ENCODE data around the gene TMED10. TPM values are rescaled to one million over a fixed set of nuclear protein-coding genes. Genes with fewer than 3 reads are reported as not detected.

The TMED10 gene
- 301 TPM for total RNA-seq

DNA sequence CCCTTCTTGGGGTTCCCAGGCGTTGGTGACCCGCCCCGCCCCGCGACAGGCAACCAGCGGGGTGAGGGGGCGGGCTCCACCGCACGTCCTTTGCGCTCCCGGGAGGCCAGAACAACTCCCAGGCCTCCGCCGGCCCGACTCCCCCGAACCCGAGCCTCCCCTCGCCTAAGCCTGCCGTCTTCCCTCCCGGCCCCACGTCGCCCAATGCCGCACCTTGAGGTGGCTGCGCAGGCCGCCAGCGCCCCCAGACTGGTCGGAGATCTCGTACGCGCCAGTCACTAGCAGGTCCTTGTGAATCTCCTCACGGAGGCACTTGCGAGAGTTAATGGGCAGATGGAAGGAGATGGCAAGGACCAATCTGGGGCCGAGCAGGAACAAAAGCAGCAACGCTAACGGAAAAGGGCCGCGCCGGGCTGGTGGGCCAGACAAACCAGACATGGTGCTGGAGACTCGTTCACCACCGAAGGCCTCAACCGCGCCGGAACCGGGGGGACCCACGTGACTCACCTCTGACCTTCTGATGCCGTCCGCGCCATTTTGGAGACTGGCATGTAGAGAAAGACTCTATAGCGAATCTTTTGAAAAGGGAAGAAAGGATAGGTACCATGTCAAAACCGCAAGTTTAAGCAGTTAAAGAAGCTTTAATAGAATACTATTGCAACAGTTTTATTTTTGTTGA lies at the start of gene TMED10:
TMED10 (minus strand) TSS at position 471 of the 679 bp plus-strand sequence; CDS start at position 438, 33 bp downstream.

DNA sequence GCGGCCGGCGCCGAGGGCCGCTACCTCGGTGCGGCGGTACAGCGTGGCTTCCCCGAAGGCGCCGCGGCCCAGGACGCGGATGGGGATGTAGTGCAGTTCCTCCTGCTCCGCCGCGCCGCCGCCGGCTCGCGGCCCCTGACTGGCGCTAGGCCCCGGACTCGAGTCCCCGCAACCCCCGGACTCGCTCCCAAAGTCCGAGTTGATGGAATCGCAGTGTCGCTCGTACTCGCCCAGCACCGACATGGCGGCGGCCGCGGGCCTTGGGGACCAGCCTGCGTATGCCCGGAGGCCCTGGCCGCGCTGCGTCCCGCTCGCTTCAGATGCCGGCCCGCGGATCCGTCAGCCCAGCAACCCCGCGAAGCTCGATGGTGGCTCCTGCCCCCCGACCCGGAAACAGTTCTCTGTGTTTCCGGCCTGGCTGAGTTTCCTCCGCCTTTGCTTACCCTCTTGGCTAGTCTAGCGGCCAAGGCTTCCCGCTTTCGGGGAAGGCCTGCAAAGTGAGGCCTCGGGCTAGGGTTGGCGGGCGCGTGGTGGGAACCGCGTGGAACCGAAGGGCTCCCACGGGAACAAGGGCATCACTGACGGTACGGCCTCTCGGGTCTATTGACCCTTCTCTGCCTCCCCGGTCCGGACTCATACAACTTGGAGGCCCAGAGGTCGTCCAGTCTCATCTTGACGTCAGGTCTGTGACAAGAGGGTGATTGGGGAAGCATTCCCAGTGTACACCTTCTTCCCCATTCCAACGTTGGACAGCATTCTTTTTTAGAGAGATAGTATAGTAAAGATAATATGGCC lies 49.5 kb downstream of the TMED10 start, which contains the start of gene NEK9:
NEK9 (minus strand) TSS at position 370 of the 795 bp plus-strand sequence; CDS start at position 243, 127 bp downstream.

Other genes with a start within 250 kb of the TMED10 start
- 11.8 TPM for gene PGF, start 221.0 kb downstream of the TMED10 start, total RNA-seq
- 37.4 TPM for gene EIF2B2, start 173.7 kb downstream of the TMED10 start, total RNA-seq
- 70.8 TPM for gene MLH3, start 125.1 kb downstream of the TMED10 start, total RNA-seq
- 31.5 TPM for gene ACYP1, start 112.6 kb downstream of the TMED10 start, total RNA-seq
- gene ZC2HC1C, start 107.0 kb downstream of the TMED10 start, total RNA-seq: 2.5 TPM
- 80.5 TPM for gene NEK9, start 49.6 kb downstream of the TMED10 start, total RNA-seq
- 148 TPM for gene FOS, start 102.2 kb upstream of the TMED10 start, total RNA-seq

All from camera-type eye (tissue), 1 donor.